ENCODE data around the gene PLAAT3.
A peak's percentile ranks its signal among the peaks of the same experiment; 100 is the strongest.
"Not testable (repeated sequence)": the region's sequence is repeated elsewhere in the genome, so short reads cannot be mapped to it uniquely, and the experiment has no call there.

The PLAAT3 gene

DNA sequence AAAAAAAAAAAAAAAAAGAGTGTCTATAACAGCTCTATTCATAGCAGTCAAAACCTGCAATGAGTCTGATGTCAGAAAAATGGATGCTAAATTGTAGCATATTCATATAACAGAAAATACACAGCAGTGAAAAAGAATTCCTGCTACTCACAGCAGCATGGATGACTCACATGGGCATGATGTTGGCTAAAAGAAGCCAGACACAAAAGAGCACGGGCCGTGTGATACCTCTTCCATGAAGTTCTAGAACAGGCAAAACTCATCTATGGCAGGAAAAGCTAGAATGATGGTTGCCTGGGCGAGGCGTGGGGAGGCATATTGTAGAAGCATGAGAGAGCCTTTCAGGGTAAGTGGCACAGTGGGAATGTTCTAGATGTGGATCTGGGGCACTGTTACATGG lies 18.9 kb downstream of the PLAAT3 start:
- TF ChIP-seq POLR2A (IDR thresholded peaks at IDR 0.05; ENCODE audit: low read length): no peak
- no peak for TF ChIP-seq GATA1 (IDR thresholded peaks at IDR 0.05; ENCODE audit: low read depth, low read length)
- DNase-seq: no peak

DNA sequence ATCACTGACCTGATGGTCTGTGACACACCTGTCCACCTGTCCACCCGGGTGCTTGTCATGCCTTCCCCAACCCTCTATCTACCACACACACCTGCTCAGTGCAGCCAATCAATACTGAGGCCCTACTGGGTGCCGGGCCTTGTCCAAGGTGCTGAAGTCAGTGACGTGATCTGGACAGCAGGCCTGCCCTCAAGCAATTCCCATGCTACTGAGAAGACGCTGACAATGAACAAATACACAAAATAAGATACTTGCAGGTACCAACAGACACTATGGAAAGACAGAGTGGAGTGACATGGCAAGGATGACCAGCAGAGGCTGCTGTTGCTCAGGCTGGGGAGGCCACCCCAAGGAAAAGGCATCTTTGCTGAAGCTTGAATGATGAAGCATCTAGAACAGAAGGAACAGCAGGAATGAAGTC lies 21.2 kb downstream of the PLAAT3 start:
- DNase-seq: peak; percentile 27 to 53
- TF ChIP-seq POLR2A (IDR thresholded peaks at IDR 0.05; ENCODE audit: low read length) (no peak), GATA1 (IDR thresholded peaks at IDR 0.05; ENCODE audit: low read depth, low read length) (no peak)

DNA sequence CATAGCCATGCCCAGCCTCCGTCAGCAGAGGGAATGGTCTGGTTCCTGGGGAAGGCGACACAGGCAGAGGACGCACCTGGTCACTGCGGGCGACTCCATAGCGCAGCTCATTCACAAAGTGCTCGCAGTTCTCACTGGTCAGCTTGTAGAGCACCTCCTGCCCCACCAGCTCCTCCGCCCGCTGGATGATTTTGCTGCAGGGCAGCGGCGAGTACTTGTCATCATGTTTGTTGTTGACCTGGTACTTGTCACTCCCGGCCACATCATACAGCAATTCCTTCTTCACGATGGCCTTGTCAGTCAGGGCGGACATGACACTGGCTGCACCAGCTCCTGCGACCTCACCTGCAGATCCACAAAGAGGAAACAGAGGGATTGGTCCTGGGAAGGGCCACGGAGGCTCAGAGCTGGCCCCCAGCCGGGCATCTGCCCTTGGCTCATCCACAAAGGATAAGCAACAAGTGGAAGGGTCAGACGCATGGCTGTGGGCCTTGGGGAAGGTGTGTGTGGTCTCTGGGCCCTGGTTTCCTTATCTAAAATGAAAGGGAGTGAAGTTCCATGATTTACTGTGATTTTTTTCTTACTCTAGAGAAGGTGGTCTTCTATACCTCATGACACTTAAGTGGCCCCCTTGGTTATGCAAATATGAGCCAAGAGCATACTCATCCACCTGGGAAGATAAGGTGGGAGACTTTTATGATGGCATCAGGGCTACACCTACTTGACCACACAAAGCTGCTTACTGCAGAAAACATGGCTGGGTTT lies 24.0 kb downstream of the PLAAT3 start:
- DNase-seq: no peak
- TF ChIP-seq GATA1 (IDR thresholded peaks at IDR 0.05; ENCODE audit: low read depth, low read length): no peak
- no peak for TF ChIP-seq POLR2A (IDR thresholded peaks at IDR 0.05; ENCODE audit: low read length)

DNA sequence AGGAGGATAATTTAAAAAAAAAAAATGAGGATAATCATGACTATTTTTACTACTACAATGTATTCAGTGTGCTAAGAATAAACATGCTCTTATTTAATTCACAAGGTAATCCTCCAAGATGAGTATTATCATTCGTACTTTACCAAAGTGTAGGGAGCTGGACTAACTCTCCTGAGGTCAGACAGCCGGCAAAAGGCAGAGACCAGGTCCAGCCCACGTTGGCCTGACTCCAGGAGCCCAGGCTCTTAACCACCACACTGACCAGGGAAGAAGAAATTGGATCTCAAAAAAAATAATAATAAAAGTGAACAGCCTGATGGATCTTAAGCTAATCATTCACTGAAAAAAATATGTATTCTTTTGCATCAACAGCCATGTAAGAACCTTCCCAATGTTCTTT lies 25.2 kb downstream of the PLAAT3 start:
- TF ChIP-seq GATA1 (IDR thresholded peaks at IDR 0.05; ENCODE audit: low read depth, low read length): no peak
- TF ChIP-seq POLR2A (IDR thresholded peaks at IDR 0.05; ENCODE audit: low read length): no peak
- DNase-seq: no peak

DNA sequence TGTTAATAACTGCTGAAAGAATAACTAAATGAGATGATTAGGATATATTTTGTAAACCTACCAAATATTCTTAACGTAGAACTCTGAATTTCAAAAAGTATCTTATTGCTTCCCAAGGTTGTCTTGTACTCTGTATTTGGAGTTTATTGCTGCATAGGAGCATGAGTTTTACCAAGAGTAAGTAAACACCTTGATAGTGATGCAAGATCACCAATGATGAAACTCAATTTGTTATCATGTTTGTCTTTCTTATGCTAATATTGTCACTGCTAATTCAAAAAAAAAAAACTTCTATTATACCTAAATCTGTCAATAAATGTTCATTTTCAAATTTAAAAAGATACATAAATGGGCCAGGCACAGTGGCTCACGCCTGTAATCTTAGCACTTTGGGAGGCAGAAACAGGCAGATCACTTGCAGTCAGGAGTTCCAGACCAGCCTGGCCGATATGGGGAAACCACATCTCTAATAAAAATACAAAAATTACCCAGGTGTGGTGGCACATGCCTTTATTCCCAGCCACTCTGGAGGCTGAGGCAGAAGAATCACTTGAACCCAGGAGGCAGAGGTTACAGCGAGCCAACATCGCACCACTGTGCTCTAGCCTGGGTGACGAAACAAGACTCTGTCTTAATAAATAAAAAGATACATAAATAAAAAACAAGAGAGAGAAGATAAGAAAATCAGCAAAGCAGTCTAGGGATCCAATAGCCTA lies 27.6 kb downstream of the PLAAT3 start:
- no peak for DNase-seq
- no peak for TF ChIP-seq POLR2A (IDR thresholded peaks at IDR 0.05; ENCODE audit: low read length)
- TF ChIP-seq GATA1 (IDR thresholded peaks at IDR 0.05; ENCODE audit: low read depth, low read length): no peak

DNA sequence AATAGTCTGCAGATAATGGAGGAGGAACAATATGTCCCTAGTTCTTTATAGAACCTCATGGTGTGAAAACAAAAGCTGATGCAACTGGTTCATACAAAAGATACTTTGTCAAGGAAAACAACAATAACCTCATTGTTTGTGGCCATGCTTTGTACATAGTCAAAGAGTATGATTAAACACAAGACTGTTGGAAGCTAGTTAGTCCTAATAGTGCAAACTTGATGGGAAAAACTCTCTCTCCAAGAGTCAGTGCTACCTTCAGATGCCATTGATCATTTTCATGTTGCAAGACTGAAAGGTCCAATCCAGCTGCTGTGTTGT lies 30.9 kb downstream of the PLAAT3 start:
- DNase-seq: no peak
- TF ChIP-seq GATA1 (IDR thresholded peaks at IDR 0.05; ENCODE audit: low read depth, low read length) (no peak), POLR2A (IDR thresholded peaks at IDR 0.05; ENCODE audit: low read length) (no peak)

DNA sequence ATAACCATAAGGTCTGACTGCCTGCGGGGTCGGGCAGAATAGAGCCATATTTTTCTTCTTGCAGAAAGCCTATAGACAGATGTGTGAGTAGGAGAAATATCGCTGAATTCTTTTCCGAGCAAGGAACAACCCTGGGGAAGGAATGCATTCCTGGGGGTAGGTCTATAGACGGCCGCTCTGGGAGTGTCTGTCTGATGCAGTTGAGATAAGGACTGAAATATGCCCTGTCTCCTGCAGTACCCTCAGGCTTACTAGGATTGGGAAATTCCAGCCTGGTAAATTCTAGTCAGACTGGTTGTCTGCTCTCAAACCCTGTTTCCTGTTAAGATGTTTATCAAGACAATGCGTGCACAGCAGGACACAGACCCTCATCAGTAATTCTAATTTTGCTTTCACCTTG lies 33.0 kb downstream of the PLAAT3 start:
- DNase-seq: not testable (repeated sequence)

DNA sequence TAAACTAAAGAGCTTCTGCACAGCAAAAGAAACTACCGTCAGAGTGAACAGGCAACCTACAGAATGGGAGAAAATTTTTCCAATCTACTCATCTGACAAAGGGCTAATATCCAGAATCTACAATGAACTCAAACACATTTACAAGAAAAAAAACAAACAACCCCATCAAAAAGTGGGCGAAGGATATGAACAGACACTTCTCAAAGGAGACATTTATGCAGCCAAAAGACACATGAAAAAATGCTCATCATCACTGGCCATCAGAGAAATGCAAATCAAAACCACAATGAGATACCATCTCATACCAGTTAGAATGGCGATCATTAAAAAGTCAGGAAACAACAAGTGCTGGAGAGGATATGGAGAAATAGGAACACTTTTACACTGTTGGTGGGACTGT lies 35.4 kb downstream of the PLAAT3 start:
- DNase-seq: not testable (repeated sequence)

DNA sequence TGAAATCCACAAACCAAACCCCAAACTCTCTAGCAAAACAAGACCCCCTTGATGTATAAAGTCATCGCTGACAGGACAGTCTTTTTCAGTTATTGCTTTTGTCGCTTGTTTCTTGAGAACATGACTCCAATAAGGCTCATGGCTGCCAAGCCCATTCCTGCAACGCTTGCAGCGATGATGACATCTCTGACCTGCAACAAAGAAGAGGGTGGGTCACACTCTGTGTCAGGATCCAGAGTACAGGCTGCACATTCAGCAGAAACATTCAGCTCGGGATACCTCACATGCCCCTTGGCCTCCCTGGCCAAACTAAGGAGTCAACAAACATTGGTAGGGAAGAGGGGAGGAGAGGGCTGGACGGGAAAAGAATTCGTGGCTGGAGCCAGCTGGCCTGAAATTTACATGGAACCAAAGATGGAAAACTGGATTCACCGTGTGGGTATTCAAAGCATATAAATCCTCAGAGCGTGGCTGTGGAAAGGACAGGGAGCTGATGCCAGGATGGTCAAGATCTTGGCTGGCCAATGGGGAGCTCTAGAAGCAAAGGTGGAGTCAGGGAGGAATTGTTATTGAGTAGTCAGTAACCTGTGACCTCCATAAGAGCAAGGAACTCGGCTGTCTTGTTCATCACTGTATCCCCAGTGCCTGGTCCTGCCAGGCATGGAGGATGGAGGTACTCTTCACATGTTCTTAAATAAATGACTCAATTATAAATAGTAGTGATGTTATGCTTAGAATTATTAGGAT lies 39.2 kb downstream of the PLAAT3 start:
- peak in 1 of 2 experiments; percentile 56 for DNase-seq
- TF ChIP-seq GATA1 (IDR thresholded peaks at IDR 0.05; ENCODE audit: low read depth, low read length): no peak
- TF ChIP-seq POLR2A (IDR thresholded peaks at IDR 0.05; ENCODE audit: low read length): no peak

DNA sequence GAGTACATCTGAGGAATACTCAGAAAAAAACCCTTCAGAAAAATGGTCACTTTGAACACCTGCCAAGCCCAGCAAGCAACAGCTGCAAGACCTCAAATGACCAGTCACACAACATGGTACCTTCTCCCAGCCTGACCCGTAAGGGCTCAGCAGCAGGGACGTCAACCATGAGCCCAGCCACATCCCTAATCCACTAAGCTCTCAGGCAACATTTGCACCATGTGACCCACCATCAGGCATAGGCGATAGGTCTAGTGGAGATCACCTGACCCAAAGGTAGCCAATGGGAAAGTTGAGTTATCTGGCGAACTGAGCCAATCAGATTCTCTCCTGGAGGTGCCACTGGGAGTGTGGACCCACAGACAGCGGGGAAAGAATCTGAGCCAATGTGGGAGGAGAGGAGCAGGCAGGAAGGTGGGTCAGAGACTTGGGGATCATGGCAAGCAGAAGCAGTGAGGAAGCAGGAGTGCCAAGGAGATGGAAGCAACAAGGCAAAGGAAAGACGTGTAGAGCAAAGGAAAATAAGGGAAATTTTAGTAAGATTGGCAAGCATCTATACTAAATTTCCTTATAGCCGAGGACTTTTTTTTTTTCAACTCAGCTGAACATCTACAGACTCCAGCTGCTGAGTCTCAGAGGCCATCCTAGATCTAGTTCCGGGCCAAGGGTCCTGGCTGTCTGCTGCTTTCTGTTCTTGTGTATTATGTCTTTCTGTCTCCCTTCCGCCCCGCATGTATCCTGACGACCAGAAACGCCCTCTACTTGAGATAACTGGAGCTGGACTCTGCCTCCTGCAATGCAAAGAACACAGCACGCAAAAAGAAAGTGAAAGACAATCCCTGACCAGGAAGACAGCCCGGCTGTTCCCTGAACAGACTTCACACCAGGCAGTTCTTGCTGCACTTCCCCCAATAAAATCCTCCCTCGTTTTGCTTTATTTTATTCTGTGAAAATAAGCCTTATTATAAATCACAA lies 40.1 kb downstream of the PLAAT3 start:
- peak; percentile 91 to 93 for DNase-seq

DNA sequence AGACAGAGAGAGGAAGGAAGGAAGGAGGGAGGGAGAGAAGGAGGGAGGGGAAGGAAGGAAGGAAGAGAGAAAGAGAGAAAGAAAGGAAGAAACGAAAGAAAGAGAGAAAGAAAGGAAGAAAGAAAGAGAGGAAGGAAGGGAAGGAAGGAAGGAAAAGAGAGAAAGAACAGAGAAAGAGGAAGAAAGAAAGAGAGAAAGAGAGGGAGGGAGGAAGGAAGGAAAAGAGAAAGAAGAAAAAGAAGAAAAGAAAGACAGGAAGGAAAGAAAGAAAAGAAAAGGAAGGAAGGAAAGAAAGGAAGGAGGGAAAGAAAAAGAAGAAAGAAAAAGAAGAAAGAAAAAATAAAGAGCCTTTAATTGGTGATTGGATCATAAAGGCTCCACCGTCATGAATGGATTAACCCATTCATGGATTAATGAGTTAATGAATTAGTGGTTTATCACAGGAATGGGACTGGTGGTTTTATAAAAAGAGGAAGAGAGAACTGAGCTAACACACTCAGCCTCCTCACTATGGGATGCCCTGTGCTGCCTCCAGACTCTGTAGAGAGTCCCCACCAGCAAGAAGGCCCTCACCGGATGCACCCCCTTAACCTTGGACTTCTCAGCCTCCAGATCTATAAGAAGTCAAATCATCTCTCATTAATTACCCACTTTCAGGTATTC lies 42.1 kb downstream of the PLAAT3 start:
- no peak for TF ChIP-seq GATA1 (IDR thresholded peaks at IDR 0.05; ENCODE audit: low read depth, low read length)
- TF ChIP-seq POLR2A (IDR thresholded peaks at IDR 0.05; ENCODE audit: low read length): no peak
- DNase-seq: no peak

More for the DNA sequence above, 40.1 kb downstream of the PLAAT3 start:
- TF ChIP-seq GATA1 (IDR thresholded peaks at IDR 0.05; ENCODE audit: low read depth, low read length) (no peak), POLR2A (IDR thresholded peaks at IDR 0.05; ENCODE audit: low read length) (peak; percentile 26)

DNA sequence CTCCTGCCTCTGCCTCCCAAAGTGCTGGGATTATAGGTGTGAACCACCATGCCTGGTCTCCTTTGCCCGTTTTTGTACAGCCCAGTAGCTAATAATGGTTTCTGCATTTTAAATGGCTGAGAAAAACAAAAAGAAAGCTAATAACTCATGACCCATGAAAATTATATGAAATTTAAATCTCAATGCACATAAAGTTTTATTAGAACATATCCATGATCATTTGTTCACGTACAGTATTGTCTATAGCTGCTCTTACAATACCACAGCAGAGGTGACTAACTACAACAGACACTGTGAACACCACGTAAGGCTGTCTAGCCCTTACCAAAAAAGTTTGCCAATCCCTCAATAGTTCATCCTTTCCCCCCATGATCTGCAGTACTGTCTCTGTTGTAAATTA lies 44.7 kb downstream of the PLAAT3 start:
- TF ChIP-seq GATA1 (IDR thresholded peaks at IDR 0.05; ENCODE audit: low read depth, low read length) (no peak), POLR2A (IDR thresholded peaks at IDR 0.05; ENCODE audit: low read length) (no peak)
- no peak for DNase-seq

All from erythroblast (primary cell).